ENCODE data around the gene MAPK14. TPM values are rescaled to one million over a fixed set of nuclear protein-coding genes. Genes with fewer than 3 reads are reported as not detected.
"Not testable (repeated sequence)": the region's sequence is repeated elsewhere in the genome, so short reads cannot be mapped to it uniquely, and the experiment has no call there.

Gene MAPK14
- total RNA-seq, 1 donor from 2014 or later: 41.3 TPM

DNA sequence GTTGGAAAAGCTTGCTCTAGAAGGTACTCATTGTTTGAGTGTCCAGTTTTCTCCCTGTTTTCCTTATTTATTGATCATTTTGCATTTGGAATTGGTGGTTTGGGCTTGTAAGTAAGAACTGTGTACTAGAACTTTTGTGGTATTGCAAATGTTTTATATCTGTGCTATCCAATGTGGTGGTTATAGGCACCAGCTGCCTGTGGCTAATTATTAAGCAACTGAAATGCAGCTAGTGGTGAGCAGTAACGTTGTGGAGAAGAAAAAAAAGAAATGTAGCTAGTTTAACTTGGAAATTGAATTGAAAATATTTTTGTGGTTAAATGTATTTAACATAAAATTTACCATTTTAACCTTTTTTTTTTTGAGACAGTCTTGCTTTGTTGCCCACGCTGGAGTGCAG, 52.0 kb downstream of the MAPK14 start:
- Histone ChIP-seq H3K4me1 (ENCODE audit: insufficient read depth, low read length) (no peaks in the 10 kb centered on the region), H4K20me1 (ENCODE audit: insufficient read depth, low read length) (peaks cover 30% of the 10 kb centered on the region), H3K36me3 (ENCODE audit: insufficient read depth, low read length) (peaks cover 28% of the 10 kb centered on the region), H3K27me3 (ENCODE audit: insufficient read depth, low read length) (no peaks in the 10 kb centered on the region), H3K4me3 (ENCODE audit: insufficient read depth, low read depth, low read length) (no peak overlapping the region), H3K27ac (ENCODE audit: low read depth, low read length) (no peak overlapping the region), H3K9ac (ENCODE audit: low read length) (no peak overlapping the region), H2AFZ (ENCODE audit: low read depth, low read length) (no peak overlapping the region), H3K4me2 (ENCODE audit: low read length) (no peak overlapping the region), H3K9me3 (ENCODE audit: insufficient read depth, low read depth, low read length) (no peaks in the 10 kb centered on the region), H3K79me2 (ENCODE audit: insufficient read depth, low read length) (no peaks in the 10 kb centered on the region)
- H3K4me1 Mint-ChIP-seq (ENCODE audit: low read depth, unreplicated experiment): peaks cover 16% of the 10 kb centered on the region
- no peak overlapping the region for H3K27ac Mint-ChIP-seq (ENCODE audit: unreplicated experiment)
- H3K4me3 Mint-ChIP-seq (ENCODE audit: unreplicated experiment): no peak overlapping the region
- no peak for FAIRE-seq
- H3K36me3 Mint-ChIP-seq (ENCODE audit: low read depth, unreplicated experiment): peaks cover 47% of the 10 kb centered on the region
- H3K27me3 Mint-ChIP-seq (ENCODE audit: low read depth, unreplicated experiment): no peaks in the 10 kb centered on the region
- DNase-seq (ENCODE audit: low read depth): no peak
- peaks cover 9% of the 10 kb centered on the region for H3K9me3 Mint-ChIP-seq (ENCODE audit: unreplicated experiment)
- no peak for TF ChIP-seq EZH2 (IDR thresholded peaks at IDR 0.05; ENCODE audit: insufficient read depth, low read length)
- TF ChIP-seq, protein P1, sequence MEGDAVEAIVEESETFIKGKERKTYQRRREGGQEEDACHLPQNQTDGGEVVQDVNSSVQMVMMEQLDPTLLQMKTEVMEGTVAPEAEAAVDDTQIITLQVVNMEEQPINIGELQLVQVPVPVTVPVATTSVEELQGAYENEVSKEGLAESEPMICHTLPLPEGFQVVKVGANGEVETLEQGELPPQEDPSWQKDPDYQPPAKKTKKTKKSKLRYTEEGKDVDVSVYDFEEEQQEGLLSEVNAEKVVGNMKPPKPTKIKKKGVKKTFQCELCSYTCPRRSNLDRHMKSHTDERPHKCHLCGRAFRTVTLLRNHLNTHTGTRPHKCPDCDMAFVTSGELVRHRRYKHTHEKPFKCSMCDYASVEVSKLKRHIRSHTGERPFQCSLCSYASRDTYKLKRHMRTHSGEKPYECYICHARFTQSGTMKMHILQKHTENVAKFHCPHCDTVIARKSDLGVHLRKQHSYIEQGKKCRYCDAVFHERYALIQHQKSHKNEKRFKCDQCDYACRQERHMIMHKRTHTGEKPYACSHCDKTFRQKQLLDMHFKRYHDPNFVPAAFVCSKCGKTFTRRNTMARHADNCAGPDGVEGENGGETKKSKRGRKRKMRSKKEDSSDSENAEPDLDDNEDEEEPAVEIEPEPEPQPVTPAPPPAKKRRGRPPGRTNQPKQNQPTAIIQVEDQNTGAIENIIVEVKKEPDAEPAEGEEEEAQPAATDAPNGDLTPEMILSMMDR (IDR thresholded peaks at IDR 0.05; ENCODE audit: insufficient read depth, low read depth, low read length): no peak

DNA sequence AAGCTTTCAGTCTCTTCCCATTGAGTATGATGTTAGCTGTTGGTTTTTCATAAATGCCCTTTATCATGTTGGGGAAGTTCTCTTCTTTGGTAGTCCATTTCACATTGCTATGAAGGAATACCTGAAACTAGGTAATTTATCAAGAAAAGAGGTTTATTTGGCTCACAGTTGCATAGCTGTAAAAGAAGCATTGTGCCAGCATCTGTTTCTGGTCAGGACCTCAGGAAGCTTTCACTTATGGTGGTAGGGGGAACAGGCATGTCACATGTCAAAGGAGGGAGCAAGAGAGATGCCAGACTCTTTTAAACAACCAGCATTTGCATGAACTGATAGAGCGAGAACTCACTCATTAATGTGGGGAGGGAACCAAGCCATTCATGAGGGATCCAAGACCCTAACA, 54.7 kb downstream of the MAPK14 start:
- Mint-ChIP-seq H3K27me3 (ENCODE audit: low read depth, unreplicated experiment) (no peaks in the 10 kb centered on the region), H3K4me1 (ENCODE audit: low read depth, unreplicated experiment) (peaks cover 18% of the 10 kb centered on the region), H3K36me3 (ENCODE audit: low read depth, unreplicated experiment) (peaks cover 63% of the 10 kb centered on the region), H3K9me3 (ENCODE audit: unreplicated experiment) (peaks cover 18% of the 10 kb centered on the region), H3K27ac (ENCODE audit: unreplicated experiment) (peak overlapping the region; percentile 15), H3K4me3 (ENCODE audit: unreplicated experiment) (no peak overlapping the region)
- DNase-seq (ENCODE audit: low read depth) (no peak), FAIRE-seq (no peak)
- H3K36me3 ChIP-seq (ENCODE audit: insufficient read depth, low read length): peaks cover 25% of the 10 kb centered on the region
- H3K27ac ChIP-seq (ENCODE audit: low read depth, low read length): no peak overlapping the region
- H3K27me3 ChIP-seq (ENCODE audit: insufficient read depth, low read length): no peaks in the 10 kb centered on the region
- no peak overlapping the region for H3K4me3 ChIP-seq (ENCODE audit: insufficient read depth, low read depth, low read length)
- H3K79me2 ChIP-seq (ENCODE audit: insufficient read depth, low read length): no peaks in the 10 kb centered on the region
- TF ChIP-seq, protein P1 (IDR thresholded peaks at IDR 0.05; ENCODE audit: insufficient read depth, low read depth, low read length): no peak
- peaks cover 20% of the 10 kb centered on the region for H4K20me1 ChIP-seq (ENCODE audit: insufficient read depth, low read length)
- H3K4me2 ChIP-seq (ENCODE audit: low read length): no peak overlapping the region
- no peaks in the 10 kb centered on the region for H3K9me3 ChIP-seq (ENCODE audit: insufficient read depth, low read depth, low read length)
- H3K9ac ChIP-seq (ENCODE audit: low read length): no peak overlapping the region
- no peaks in the 10 kb centered on the region for H3K4me1 ChIP-seq (ENCODE audit: insufficient read depth, low read length)
- H2AFZ ChIP-seq (ENCODE audit: low read depth, low read length): no peak overlapping the region

DNA sequence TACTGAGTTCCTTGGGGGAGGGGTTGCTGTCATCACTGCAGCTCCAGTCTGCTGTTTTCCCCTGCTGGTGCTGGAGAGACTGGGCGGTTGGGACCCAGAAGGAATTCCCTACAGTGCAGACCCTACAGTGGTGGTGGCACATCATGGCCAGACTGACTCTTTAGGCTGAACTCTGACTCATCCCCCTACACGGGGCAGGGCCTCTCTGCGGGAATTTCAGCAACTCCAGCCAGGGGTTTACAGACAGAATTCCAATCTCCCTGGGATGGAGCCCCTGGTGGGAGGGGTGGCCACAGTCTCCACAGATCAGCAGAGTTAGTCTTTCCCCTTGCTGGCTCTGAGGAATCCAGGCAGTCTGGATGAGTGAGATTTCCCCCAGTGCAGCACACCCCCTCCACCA, 55.8 kb downstream of the MAPK14 start:
- H3K79me2 ChIP-seq (ENCODE audit: insufficient read depth, low read length): no peaks in the 10 kb centered on the region
- DNase-seq (ENCODE audit: low read depth): no peak
- Mint-ChIP-seq H3K27ac (ENCODE audit: unreplicated experiment) (peak overlapping the region; percentile 9), H3K4me3 (ENCODE audit: unreplicated experiment) (no peak overlapping the region), H3K27me3 (ENCODE audit: low read depth, unreplicated experiment) (no peaks in the 10 kb centered on the region), H3K4me1 (ENCODE audit: low read depth, unreplicated experiment) (peaks cover 18% of the 10 kb centered on the region), H3K36me3 (ENCODE audit: low read depth, unreplicated experiment) (peaks cover 68% of the 10 kb centered on the region), H3K9me3 (ENCODE audit: unreplicated experiment) (peaks cover 26% of the 10 kb centered on the region)
- H3K27me3 ChIP-seq (ENCODE audit: insufficient read depth, low read length): no peaks in the 10 kb centered on the region
- H2AFZ ChIP-seq (ENCODE audit: low read depth, low read length): no peak overlapping the region
- H3K27ac ChIP-seq (ENCODE audit: low read depth, low read length): no peak overlapping the region
- TF ChIP-seq EZH2 (IDR thresholded peaks at IDR 0.05; ENCODE audit: insufficient read depth, low read length): no peak
- TF ChIP-seq, protein P1 (IDR thresholded peaks at IDR 0.05; ENCODE audit: insufficient read depth, low read depth, low read length): no peak
- H3K9me3 ChIP-seq (ENCODE audit: insufficient read depth, low read depth, low read length): no peaks in the 10 kb centered on the region
- H3K4me2 ChIP-seq (ENCODE audit: low read length): no peak overlapping the region
- no peak overlapping the region for H3K4me3 ChIP-seq (ENCODE audit: insufficient read depth, low read depth, low read length)
- H3K36me3 ChIP-seq (ENCODE audit: insufficient read depth, low read length): peaks cover 25% of the 10 kb centered on the region
- no peaks in the 10 kb centered on the region for H3K4me1 ChIP-seq (ENCODE audit: insufficient read depth, low read length)
- no peak for FAIRE-seq
- H3K9ac ChIP-seq (ENCODE audit: low read length): no peak overlapping the region
- H4K20me1 ChIP-seq (ENCODE audit: insufficient read depth, low read length): peaks cover 14% of the 10 kb centered on the region

DNA sequence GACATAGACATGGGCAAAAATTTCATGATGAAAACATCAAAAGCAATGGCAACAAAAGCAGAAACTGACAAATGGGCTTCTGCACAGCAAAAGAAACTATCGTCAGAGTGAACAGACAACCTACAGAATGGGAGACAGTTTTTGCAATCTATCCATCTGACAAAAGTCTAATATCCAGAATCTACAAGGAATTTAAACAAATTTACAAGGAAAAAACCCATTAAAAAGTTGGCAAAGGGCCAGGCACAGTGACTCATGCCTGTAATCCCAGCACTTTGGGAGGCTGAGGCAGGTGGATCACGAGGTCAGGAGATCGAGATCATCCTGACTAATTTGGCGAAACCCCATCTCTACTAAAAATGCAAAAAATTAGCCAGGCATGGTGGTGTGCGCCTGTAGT, 60.6 kb downstream of the MAPK14 start:
- H3K4me2 ChIP-seq (ENCODE audit: low read length); H3K9me3 ChIP-seq (ENCODE audit: insufficient read depth, low read depth, low read length); H4K20me1 ChIP-seq (ENCODE audit: insufficient read depth, low read length); H3K27ac ChIP-seq (ENCODE audit: low read depth, low read length); DNase-seq (ENCODE audit: low read depth); H3K9ac ChIP-seq (ENCODE audit: low read length); H3K4me3 ChIP-seq (ENCODE audit: insufficient read depth, low read depth, low read length); H3K79me2 ChIP-seq (ENCODE audit: insufficient read depth, low read length); H3K4me1 ChIP-seq (ENCODE audit: insufficient read depth, low read length); FAIRE-seq; H3K4me3 Mint-ChIP-seq (ENCODE audit: unreplicated experiment); H3K27me3 Mint-ChIP-seq (ENCODE audit: low read depth, unreplicated experiment); H3K27me3 ChIP-seq (ENCODE audit: insufficient read depth, low read length); H3K27ac Mint-ChIP-seq (ENCODE audit: unreplicated experiment); H2AFZ ChIP-seq (ENCODE audit: low read depth, low read length): not testable (repeated sequence)
- Mint-ChIP-seq H3K9me3 (ENCODE audit: unreplicated experiment) (peaks cover 21% of the 10 kb centered on the region), H3K36me3 (ENCODE audit: low read depth, unreplicated experiment) (peaks cover 44% of the 10 kb centered on the region), H3K4me1 (ENCODE audit: low read depth, unreplicated experiment) (peaks cover 14% of the 10 kb centered on the region)
- H3K36me3 ChIP-seq (ENCODE audit: insufficient read depth, low read length): peaks cover 19% of the 10 kb centered on the region
